ENCODE measurements around the gene TBC1D2. TPM values are rescaled to one million over a fixed set of nuclear protein-coding genes. Genes with fewer than 3 reads are reported as not detected.

Gene TBC1D2
- total and polyA plus RNA-seq, 10 of the 15 experiments (the other 5 are each of a cell fraction or from before 2014, with no cell fraction given) = 0.04 to 1.6 (median 1.1) TPM

DNA sequence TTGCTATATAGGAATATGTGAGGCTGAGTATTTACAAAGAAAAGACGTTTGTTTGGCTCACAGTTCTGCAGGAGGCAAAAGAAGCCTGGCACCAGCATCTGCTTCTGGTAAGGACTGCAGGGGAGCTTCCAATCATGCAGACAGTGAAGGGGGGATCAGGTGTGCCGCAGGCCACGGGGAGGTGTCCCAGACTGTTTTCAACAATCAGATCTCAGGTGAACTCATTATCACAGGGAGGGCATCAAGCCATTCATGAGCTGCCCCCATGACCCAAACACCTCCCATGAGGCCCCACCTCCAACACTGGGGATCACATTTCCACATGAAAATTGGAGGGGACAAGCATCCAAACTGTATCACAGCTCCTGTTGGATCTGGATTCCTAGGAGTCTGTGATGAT lies 106.0 kb downstream of the TBC1D2 start:
- Histone ChIP-seq H3K79me2 (ENCODE audit: control insufficient read depth, insufficient read depth, low read length) (no peaks in the 10 kb centered on the region), H3K4me2 (ENCODE audit: control insufficient read depth, insufficient read depth) (no peak overlapping the region), H3K9ac (ENCODE audit: control insufficient read depth, insufficient read depth, low read length) (no peak overlapping the region), H3K27ac (ENCODE audit: control insufficient read depth, insufficient read depth) (no peak overlapping the region), H3K27me3 (replicated peaks in 1 of 2; ENCODE audit: control insufficient read depth in 2 of 2, insufficient read depth in 2 of 2, low read length in 1 of 2) (no peaks in the 10 kb centered on the region), H3K4me1 (ENCODE audit: control insufficient read depth, insufficient read depth, low read length) (peaks cover 25% of the 10 kb centered on the region), H4K20me1 (ENCODE audit: control insufficient read depth, insufficient read depth) (no peaks in the 10 kb centered on the region), H2AFZ (ENCODE audit: control insufficient read depth, low read depth, low read length) (no peak overlapping the region), H3K36me3 (ENCODE audit: control insufficient read depth in 2 of 2, insufficient read depth in 2 of 2, low read length in 1 of 2) (no peaks in the 10 kb centered on the region), H3K9me3 (replicated peaks; ENCODE audit: control insufficient read depth, insufficient read depth, low read length) (no peaks in the 10 kb centered on the region), H3K4me3 (no peak overlapping the region)
- ChIA-PET SMC1A (ENCODE audit: uncharacterized antibody, unreplicated experiment) (interaction anchor here (0.8 kb wide), 1 partner anchor 114 kb away, joined by 5 read pairs; no protein-coding TSS in a partner anchor), RAD21 (ENCODE audit: unreplicated experiment) (interaction anchor here (0.9 kb wide), 1 partner anchor 55 kb away, joined by 3 read pairs; no protein-coding TSS in a partner anchor), CTCF (interaction anchor here (0.6 to 0.7 kb wide), 3 partner anchors 51 to 1784 kb away, joined by 3 read pairs; no protein-coding TSS in a partner anchor), POLR2A (interaction anchor here (0.6 kb wide), 1 partner anchor 101 kb away, joined by 3 read pairs; no protein-coding TSS in a partner anchor)
- DNase-seq (ENCODE audit: low read depth, low spot score) = no peak
- no peak for FAIRE-seq
- in situ Hi-C loops (cut with MboI) = no loop called here
- no TSS peak for BruUV-seq (replicated peaks)
- no peak for ATAC-seq
- WGBS (ENCODE audit: insufficient coverage, insufficient replicate concordance, low lambda C conversion rate, missing lambda C conversion rate) = 74% methylated on average over 3 of the region's 3 CpGs
- intact Hi-C loops (cut with micrococcal nuclease; ENCODE audit: unreplicated experiment) = no loop called here
- TF ChIP-seq REST (IDR thresholded peaks at IDR 0.05; ENCODE audit: low read depth, low read length) (no peak), NR2F1 (conservative IDR thresholded peaks at IDR 0.05) (no peak), PRDM15 (CRISPR knock-in tag; IDR thresholded peaks at IDR 0.05) (no peak), CHD4 (IDR thresholded peaks at IDR 0.05) (no peak), ZNF24 (IDR thresholded peaks at IDR 0.05) (no peak), RELA (IDR thresholded peaks at IDR 0.05; ENCODE audit: borderline replicate concordance, partially characterized antibody) (no peak), RB1 (IDR thresholded peaks at IDR 0.05; ENCODE audit: borderline replicate concordance) (no peak), EGR1 (IDR thresholded peaks at IDR 0.05; ENCODE audit: borderline replicate concordance in 1 of 2, low read depth in 2 of 2, low read length in 2 of 2) (no peak), POLR2AphosphoS2 (IDR thresholded peaks at IDR 0.05; ENCODE audit: low read depth, low read length) (no peak)
- TF ChIP-seq, protein P1, sequence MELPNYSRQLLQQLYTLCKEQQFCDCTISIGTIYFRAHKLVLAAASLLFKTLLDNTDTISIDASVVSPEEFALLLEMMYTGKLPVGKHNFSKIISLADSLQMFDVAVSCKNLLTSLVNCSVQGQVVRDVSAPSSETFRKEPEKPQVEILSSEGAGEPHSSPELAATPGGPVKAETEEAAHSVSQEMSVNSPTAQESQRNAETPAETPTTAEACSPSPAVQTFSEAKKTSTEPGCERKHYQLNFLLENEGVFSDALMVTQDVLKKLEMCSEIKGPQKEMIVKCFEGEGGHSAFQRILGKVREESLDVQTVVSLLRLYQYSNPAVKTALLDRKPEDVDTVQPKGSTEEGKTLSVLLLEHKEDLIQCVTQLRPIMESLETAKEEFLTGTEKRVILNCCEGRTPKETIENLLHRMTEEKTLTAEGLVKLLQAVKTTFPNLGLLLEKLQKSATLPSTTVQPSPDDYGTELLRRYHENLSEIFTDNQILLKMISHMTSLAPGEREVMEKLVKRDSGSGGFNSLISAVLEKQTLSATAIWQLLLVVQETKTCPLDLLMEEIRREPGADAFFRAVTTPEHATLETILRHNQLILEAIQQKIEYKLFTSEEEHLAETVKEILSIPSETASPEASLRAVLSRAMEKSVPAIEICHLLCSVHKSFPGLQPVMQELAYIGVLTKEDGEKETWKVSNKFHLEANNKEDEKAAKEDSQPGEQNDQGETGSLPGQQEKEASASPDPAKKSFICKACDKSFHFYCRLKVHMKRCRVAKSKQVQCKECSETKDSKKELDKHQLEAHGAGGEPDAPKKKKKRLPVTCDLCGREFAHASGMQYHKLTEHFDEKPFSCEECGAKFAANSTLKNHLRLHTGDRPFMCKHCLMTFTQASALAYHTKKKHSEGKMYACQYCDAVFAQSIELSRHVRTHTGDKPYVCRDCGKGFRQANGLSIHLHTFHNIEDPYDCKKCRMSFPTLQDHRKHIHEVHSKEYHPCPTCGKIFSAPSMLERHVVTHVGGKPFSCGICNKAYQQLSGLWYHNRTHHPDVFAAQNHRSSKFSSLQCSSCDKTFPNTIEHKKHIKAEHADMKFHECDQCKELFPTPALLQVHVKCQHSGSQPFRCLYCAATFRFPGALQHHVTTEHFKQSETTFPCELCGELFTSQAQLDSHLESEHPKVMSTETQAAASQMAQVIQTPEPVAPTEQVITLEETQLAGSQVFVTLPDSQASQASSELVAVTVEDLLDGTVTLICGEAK (IDR thresholded peaks at IDR 0.05; ENCODE audit: borderline replicate concordance) = no peak
- TF ChIP-seq, protein P2, sequence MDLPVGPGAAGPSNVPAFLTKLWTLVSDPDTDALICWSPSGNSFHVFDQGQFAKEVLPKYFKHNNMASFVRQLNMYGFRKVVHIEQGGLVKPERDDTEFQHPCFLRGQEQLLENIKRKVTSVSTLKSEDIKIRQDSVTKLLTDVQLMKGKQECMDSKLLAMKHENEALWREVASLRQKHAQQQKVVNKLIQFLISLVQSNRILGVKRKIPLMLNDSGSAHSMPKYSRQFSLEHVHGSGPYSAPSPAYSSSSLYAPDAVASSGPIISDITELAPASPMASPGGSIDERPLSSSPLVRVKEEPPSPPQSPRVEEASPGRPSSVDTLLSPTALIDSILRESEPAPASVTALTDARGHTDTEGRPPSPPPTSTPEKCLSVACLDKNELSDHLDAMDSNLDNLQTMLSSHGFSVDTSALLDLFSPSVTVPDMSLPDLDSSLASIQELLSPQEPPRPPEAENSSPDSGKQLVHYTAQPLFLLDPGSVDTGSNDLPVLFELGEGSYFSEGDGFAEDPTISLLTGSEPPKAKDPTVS (IDR thresholded peaks at IDR 0.05; ENCODE audit: low read depth, low read length) = no peak
